WERI-Rb-1 (cell line): Measurements from ENCODE around the gene RIN3.
A peak's percentile ranks its signal among the peaks of the same experiment; 100 is the strongest.

Source experiments
- DNase-seq: peaks from one replicate; pipeline ENCODE4 v3.0.0-alpha.2; 2020
- H3K27ac ChIP-seq: fragments of 250-450 bp; sonication (Bioruptor Pico); 2 replicates; pipeline ENCODE4 v1.5.1; 2020; ENCODE audit warnings: mild to moderate bottlenecking, moderate library complexity
- H3K27me3 ChIP-seq: fragments of 250-450 bp; sonication (Bioruptor Pico); 2 replicates; pipeline ENCODE4 v1.5.1; 2021; ENCODE audit warnings: mild to moderate bottlenecking, low read depth, moderate library complexity; ENCODE audit not compliant: insufficient read depth, severe bottlenecking
- H3K36me3 ChIP-seq: fragments of 250-450 bp; sonication (Bioruptor Pico); 2 replicates; pipeline ENCODE4 v1.5.1; 2020; ENCODE audit warnings: mild to moderate bottlenecking, moderate library complexity
- H3K4me3 ChIP-seq: 2 replicates; pipeline ENCODE4 v1.5.1; 2011; ENCODE audit warnings: low read depth, mild to moderate bottlenecking, control low read depth, low read length
- H3K9me3 ChIP-seq: fragments of 250-450 bp; sonication (Bioruptor Pico); 2 replicates; pipeline ENCODE4 v1.5.1; 2021; ENCODE audit warnings: mild to moderate bottlenecking, moderate library complexity; ENCODE audit not compliant: severe bottlenecking
- TF ChIP-seq, protein P1 (sequence below): IDR thresholded peaks from 2 replicates; pipeline ENCODE4 v1.5.1; 2011; ENCODE audit warnings: low read depth, mild to moderate bottlenecking, control low read depth, inconsistent platforms, low read length

RIN3 gene

DNA sequence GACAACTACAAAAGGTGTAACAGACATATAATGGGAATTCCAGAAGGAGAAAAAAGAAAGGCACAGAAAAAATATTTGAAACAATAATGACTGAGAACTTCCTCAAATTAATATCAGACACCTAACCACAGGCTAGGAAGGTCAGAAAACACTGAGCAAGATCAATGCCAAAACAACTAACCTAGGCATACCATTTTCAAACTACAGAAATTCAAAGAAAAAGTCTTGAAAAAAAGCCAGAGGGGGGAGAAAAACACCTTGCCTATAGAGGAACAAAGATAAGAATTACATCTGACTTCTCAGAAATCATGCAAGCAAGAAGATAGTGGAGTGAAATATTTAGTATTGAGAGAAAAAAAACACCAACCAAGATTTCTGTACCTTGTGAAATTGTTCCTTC is 77.8 kb downstream of the RIN3 start:
- Histone ChIP-seq H3K27ac (no peak overlapping the region), H3K9me3 (no peaks in the 10 kb centered on the region), H3K4me3 (no peak overlapping the region), H3K36me3 (no peaks in the 10 kb centered on the region), H3K27me3 (no peaks in the 10 kb centered on the region)
- TF ChIP-seq, protein P1, sequence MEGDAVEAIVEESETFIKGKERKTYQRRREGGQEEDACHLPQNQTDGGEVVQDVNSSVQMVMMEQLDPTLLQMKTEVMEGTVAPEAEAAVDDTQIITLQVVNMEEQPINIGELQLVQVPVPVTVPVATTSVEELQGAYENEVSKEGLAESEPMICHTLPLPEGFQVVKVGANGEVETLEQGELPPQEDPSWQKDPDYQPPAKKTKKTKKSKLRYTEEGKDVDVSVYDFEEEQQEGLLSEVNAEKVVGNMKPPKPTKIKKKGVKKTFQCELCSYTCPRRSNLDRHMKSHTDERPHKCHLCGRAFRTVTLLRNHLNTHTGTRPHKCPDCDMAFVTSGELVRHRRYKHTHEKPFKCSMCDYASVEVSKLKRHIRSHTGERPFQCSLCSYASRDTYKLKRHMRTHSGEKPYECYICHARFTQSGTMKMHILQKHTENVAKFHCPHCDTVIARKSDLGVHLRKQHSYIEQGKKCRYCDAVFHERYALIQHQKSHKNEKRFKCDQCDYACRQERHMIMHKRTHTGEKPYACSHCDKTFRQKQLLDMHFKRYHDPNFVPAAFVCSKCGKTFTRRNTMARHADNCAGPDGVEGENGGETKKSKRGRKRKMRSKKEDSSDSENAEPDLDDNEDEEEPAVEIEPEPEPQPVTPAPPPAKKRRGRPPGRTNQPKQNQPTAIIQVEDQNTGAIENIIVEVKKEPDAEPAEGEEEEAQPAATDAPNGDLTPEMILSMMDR = no peak
- DNase-seq = no peak

DNA sequence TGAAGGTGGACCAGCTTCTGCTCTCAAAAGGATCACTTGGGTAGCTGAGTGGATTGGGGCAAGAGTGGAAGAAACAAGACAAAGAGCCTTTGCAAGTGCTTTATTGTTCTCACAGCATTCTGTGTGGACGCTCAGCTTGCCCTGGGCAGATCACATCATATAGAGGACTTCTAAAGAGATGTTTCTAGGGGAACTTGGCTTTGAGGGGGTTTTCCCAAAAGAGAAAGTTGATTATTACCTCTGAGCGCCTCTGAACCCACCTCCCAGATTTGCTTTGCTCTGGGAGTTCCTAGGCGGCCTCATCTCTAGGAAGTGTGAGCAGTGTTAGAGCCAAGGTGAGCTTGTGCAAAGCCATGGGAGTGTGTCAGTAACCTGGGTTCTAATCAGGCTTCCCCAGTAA is 81.7 kb downstream of the RIN3 start:
- Histone ChIP-seq H3K36me3 (no peaks in the 10 kb centered on the region), H3K27ac (no peak overlapping the region), H3K4me3 (no peak overlapping the region), H3K9me3 (no peaks in the 10 kb centered on the region), H3K27me3 (no peaks in the 10 kb centered on the region)
- TF ChIP-seq, protein P1 = no peak
- no peak for DNase-seq

DNA sequence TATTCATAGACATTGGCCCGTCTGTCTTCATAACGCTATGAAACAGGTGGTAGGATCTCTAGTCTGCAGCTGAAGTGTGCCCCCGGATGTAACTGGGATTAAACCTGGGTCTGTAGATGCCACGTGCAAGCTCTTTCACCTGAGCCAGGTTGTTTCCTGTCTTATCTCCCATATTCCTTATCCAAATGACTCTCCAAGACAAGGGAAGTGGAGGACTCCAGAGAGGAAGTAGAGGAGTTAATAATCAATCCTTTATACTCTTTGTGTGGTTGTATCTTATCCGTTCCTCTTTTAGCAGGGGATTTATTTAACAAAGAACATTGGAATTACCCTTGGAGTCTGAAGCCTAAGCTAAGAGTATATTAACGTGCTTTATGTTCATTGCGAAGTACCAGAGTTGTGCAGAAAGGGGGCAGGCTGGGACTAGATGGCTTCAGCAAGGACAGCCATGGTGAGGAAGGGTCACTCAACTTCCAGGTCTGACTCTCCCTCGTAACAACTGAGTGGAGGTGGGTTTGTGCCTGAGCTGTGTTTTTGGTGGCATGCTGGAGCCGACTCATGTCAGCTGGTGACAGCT is 82.8 kb downstream of the RIN3 start:
- no peak overlapping the region for H3K27ac ChIP-seq
- no peaks in the 10 kb centered on the region for H3K36me3 ChIP-seq
- H3K9me3 ChIP-seq = no peaks in the 10 kb centered on the region
- H3K4me3 ChIP-seq = no peak overlapping the region
- TF ChIP-seq, protein P1 = peak; percentile 58; the same call in 1 of the 2 replicates
- no peaks in the 10 kb centered on the region for H3K27me3 ChIP-seq
- DNase-seq = peak; percentile 49

DNA sequence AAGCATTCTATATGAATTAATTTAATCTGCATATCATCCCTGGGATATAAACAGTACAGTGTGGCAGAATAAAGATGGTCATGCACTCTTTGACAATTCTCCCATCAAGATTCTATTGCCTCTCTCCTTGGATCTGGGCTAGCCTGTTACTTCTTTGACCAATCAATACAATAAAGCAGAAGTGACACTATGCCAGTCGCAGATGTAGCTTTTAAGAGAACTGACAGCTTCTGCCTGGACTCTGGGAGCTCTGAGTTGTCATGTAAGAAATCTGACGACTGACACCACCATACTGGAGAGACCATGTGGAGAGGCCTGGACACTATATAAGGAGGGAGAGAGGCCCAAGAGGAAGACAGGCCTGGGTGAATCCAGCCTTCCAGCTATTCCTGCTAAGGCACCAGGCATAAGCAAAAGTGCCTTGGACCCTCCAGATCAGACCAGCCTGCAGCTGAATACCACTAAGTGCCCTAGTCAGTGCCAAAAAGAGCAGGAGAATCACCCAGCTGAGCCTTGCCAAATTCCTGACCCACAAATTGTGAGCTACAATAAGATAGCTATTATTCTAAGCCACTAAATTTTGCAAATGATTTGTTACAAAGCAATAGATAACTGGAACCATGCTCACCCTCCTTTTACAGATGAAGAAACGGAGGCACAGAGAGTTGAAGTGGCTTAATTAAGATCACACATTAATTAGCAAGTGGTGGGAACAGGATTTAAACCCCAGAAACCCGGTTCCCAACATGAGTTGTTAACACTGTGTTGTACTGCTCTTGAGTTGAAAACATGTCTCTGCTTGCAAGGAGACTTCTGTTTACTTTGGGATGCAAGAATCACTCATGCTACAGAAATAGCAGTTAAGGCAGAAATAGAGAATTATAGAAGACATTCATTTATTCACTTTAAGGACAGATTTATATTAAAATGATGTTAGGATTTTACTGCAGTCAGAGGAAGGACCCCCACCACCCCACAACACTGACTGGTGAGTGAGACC is 84.6 kb downstream of the RIN3 start:
- Histone ChIP-seq H3K4me3 (no peak overlapping the region), H3K36me3 (no peaks in the 10 kb centered on the region), H3K9me3 (no peaks in the 10 kb centered on the region), H3K27ac (no peak overlapping the region), H3K27me3 (no peaks in the 10 kb centered on the region)
- TF ChIP-seq, protein P1 = no peak
- no peak for DNase-seq

DNA sequence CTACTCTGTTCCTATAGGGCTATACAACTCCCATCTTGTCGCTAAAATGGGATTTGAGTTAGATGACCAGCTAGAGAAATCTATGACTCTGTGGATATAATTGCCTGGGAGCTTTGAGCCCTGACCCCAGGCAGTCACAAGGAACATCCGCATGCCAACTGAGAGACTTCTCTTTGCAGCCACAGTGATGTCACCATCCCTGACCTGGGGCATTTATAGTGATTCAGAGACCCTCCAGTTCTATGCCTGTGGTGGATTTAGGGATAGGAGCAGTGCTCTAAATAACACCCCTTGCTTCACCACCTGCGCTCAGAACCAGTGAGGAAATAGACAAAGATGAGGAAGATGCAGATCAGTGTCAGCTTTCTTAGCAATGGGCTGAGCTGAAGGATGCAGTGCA is 86.2 kb downstream of the RIN3 start:
- Histone ChIP-seq H3K4me3 (no peak overlapping the region), H3K27ac (no peak overlapping the region), H3K9me3 (no peaks in the 10 kb centered on the region), H3K27me3 (no peaks in the 10 kb centered on the region), H3K36me3 (no peaks in the 10 kb centered on the region)
- TF ChIP-seq, protein P1 = no peak
- no peak for DNase-seq
